ENCODE results near the gene CD3G. TPM values are rescaled to one million over a fixed set of nuclear protein-coding genes. Genes with fewer than 3 reads are reported as not detected.

CD3G gene
- total and polyA plus RNA-seq, 9 of the 15 experiments (the other 6 are each of a cell fraction or from before 2014, with no cell fraction given): 0.30 to 1.7 (median 0.47) TPM

DNA sequence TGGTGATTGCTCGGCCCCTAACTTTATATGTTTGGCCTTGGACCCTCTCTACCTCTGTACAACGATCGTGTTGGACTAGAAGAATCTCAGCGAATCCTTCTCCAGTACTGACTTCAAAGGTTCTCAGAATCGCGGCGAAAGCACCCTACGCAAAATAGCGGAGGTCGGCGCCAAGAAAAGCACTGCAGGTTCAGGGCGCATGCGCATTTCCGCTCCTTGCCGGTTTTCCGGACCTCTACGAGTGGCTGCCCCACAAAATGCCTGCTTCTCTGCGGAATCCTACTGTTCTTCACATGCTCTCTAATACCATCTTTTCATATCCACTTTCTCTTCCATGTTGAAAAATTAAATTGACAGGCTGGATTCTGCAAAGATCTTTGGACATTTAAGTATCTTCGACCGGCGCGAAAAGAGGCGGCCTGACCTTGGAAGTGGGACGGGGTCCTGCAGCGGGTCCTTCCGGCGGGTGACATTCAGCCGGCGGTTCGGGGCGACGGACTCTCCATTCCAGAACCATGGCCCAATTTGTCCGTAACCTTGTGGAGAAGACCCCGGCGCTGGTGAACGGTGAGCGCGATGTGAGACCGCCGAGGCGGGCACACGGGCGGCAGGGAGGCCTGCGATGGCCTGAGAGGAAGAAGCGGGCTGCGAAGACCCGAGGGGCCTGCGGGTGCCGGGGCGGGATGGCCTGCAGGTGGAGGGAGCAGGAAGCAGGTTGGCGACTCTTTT, 57.2 kb downstream of the CD3G start, which contains the start of gene ATP5MG (continued):
- TF ChIP-seq MXI1 (IDR thresholded peaks at IDR 0.05; ENCODE audit: low read depth, low read length): no peak
- TF ChIP-seq PPARD (CRISPR knock-in tag; IDR thresholded peaks at IDR 0.05): no peak
- TF ChIP-seq, protein P1, sequence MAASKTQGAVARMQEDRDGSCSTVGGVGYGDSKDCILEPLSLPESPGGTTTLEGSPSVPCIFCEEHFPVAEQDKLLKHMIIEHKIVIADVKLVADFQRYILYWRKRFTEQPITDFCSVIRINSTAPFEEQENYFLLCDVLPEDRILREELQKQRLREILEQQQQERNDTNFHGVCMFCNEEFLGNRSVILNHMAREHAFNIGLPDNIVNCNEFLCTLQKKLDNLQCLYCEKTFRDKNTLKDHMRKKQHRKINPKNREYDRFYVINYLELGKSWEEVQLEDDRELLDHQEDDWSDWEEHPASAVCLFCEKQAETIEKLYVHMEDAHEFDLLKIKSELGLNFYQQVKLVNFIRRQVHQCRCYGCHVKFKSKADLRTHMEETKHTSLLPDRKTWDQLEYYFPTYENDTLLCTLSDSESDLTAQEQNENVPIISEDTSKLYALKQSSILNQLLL (CRISPR knock-in tag; IDR thresholded peaks at IDR 0.05; ENCODE audit: borderline replicate concordance): no peak
- TF ChIP-seq, protein P2, sequence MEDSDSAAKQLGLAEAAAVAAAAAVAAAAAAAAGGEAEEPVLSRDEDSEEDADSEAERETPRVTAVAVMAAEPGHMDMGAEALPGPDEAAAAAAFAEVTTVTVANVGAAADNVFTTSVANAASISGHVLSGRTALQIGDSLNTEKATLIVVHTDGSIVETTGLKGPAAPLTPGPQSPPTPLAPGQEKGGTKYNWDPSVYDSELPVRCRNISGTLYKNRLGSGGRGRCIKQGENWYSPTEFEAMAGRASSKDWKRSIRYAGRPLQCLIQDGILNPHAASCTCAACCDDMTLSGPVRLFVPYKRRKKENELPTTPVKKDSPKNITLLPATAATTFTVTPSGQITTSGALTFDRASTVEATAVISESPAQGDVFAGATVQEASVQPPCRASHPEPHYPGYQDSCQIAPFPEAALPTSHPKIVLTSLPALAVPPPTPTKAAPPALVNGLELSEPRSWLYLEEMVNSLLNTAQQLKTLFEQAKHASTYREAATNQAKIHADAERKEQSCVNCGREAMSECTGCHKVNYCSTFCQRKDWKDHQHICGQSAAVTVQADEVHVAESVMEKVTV (CRISPR knock-in tag; IDR thresholded peaks at IDR 0.05): no peak
- TF ChIP-seq, protein P3, sequence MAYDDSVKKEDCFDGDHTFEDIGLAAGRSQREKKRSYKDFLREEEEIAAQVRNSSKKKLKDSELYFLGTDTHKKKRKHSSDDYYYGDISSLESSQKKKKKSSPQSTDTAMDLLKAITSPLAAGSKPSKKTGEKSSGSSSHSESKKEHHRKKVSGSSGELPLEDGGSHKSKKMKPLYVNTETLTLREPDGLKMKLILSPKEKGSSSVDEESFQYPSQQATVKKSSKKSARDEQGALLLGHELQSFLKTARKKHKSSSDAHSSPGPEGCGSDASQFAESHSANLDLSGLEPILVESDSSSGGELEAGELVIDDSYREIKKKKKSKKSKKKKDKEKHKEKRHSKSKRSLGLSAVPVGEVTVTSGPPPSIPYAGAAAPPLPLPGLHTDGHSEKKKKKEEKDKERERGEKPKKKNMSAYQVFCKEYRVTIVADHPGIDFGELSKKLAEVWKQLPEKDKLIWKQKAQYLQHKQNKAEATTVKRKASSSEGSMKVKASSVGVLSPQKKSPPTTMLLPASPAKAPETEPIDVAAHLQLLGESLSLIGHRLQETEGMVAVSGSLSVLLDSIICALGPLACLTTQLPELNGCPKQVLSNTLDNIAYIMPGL (CRISPR knock-in tag; IDR thresholded peaks at IDR 0.05): no peak
- TF ChIP-seq, protein P4, sequence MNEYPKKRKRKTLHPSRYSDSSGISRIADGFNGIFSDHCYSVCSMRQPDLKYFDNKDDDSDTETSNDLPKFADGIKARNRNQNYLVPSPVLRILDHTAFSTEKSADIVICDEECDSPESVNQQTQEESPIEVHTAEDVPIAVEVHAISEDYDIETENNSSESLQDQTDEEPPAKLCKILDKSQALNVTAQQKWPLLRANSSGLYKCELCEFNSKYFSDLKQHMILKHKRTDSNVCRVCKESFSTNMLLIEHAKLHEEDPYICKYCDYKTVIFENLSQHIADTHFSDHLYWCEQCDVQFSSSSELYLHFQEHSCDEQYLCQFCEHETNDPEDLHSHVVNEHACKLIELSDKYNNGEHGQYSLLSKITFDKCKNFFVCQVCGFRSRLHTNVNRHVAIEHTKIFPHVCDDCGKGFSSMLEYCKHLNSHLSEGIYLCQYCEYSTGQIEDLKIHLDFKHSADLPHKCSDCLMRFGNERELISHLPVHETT (CRISPR knock-in tag; conservative IDR thresholded peaks at IDR 0.05 in 1 of 2, IDR thresholded peaks at IDR 0.05 in 1 of 2): peak in 1 of 2 experiments; percentile 73; a peak in 1 of 4 replicates
- peak; percentile 47 for TF ChIP-seq MYC (IDR thresholded peaks at IDR 0.05; ENCODE audit: low read depth, low read length)
- TF ChIP-seq MYC (CRISPR knock-in tag; IDR thresholded peaks at IDR 0.05; ENCODE audit: borderline replicate concordance, low read depth): no peak
- no peak for TF ChIP-seq RBM14 (IDR thresholded peaks at IDR 0.05; ENCODE audit: borderline replicate concordance, insufficient read depth, low read depth, low read length)
- no peak for TF ChIP-seq TCF3 (CRISPR knock-in tag; IDR thresholded peaks at IDR 0.05)
- no peak for TF ChIP-seq PTTG1 (tag; IDR thresholded peaks at IDR 0.05; ENCODE audit: low read depth)
- TF ChIP-seq, protein P5, sequence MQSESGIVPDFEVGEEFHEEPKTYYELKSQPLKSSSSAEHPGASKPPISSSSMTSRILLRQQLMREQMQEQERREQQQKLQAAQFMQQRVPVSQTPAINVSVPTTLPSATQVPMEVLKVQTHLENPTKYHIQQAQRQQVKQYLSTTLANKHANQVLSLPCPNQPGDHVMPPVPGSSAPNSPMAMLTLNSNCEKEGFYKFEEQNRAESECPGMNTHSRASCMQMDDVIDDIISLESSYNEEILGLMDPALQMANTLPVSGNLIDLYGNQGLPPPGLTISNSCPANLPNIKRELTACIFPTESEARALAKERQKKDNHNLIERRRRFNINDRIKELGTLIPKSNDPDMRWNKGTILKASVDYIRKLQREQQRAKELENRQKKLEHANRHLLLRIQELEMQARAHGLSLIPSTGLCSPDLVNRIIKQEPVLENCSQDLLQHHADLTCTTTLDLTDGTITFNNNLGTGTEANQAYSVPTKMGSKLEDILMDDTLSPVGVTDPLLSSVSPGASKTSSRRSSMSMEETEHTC (IDR thresholded peaks at IDR 0.05): no peak
- TF ChIP-seq PYGO2 (tag; IDR thresholded peaks at IDR 0.05): no peak
- TF ChIP-seq GABPB2 (CRISPR knock-in tag; conservative IDR thresholded peaks at IDR 0.05): no peak
- TF ChIP-seq NFE2 (IDR thresholded peaks at IDR 0.05; ENCODE audit: low read depth): peak; percentile 94
- no peak for TF ChIP-seq RBM15 (IDR thresholded peaks at IDR 0.05; ENCODE audit: insufficient read depth, low read length)
- no peak for TF ChIP-seq HMGN3 (IDR thresholded peaks at IDR 0.05; ENCODE audit: borderline replicate concordance, extremely low read depth, insufficient read length, low read depth, low read length)
- TF ChIP-seq NCOA2 (IDR thresholded peaks at IDR 0.05; ENCODE audit: partially characterized antibody in 2 of 2): peak in 1 of 2 experiments; percentile 98
- TF ChIP-seq SMAD1 (IDR thresholded peaks at IDR 0.05; ENCODE audit: low read depth, low read length, partially characterized antibody): peak; percentile 56
